Stimulated activated CD8-positive, alpha-beta memory T cell treated with anti-CD3 and anti-CD28 coated beads, Interleukin-4, amount 100 ng/mL, for 24 hours (primary cell): ENCODE data around the gene FKBP10.
"Not testable (repeated sequence)": the region's sequence is repeated elsewhere in the genome, so short reads cannot be mapped to it uniquely, and the experiment has no call there.

Experiments
- DNase-seq: peaks from one replicate; pipeline ENCODE4 v3.0.0-alpha.2; 2020; ENCODE audit warnings: low read depth

FKBP10 gene

GRCh38 chr17:41810659-41811548 lies 1.9 kb upstream of the FKBP10 start:
- DNase-seq: no peak

- DNase-seq: peak; percentile 52
Observed at GRCh38 chr17:41811549-41812380, 1.0 kb upstream of the FKBP10 start, which contains the start of gene P3H4. Gene P3H4, minus strand, starts transcription at chr17:41811949. Its CDS starts 34 bp downstream, at chr17:41811915.

- DNase-seq: no peak
Observed at GRCh38 chr17:41813152-41813680, 412 bp downstream of the FKBP10 start.

- no peak for DNase-seq
Observed at GRCh38 chr17:41813699-41814124, 908 bp downstream of the FKBP10 start.

- DNase-seq: no peak
Observed at GRCh38 chr17:41814195-41814594, 1.4 kb downstream of the FKBP10 start.

- DNase-seq: no peak
Observed at GRCh38 chr17:41816637-41817320, 4.0 kb downstream of the FKBP10 start.

- DNase-seq: no peak
Observed at GRCh38 chr17:41818024-41818423, 5.2 kb downstream of the FKBP10 start.

- DNase-seq: no peak
Observed at GRCh38 chr17:41821776-41822175, 9.0 kb downstream of the FKBP10 start.

GRCh38 chr17:41822216-41823140 lies 9.7 kb downstream of the FKBP10 start:
- DNase-seq: no peak

GRCh38 chr17:41823141-41823524 lies 10.3 kb downstream of the FKBP10 start:
- DNase-seq: no peak

GRCh38 chr17:41823580-41823979 lies 10.8 kb downstream of the FKBP10 start:
- DNase-seq: no peak

GRCh38 chr17:41824086-41824485 lies 11.3 kb downstream of the FKBP10 start:
- no peak for DNase-seq

- no peak for DNase-seq
Observed at GRCh38 chr17:41825175-41825845, 12.5 kb downstream of the FKBP10 start.

- DNase-seq: not testable (repeated sequence)
Observed at GRCh38 chr17:41829961-41830360, 17.2 kb downstream of the FKBP10 start.

- DNase-seq: no peak
Observed at GRCh38 chr17:41835214-41835799, 22.5 kb downstream of the FKBP10 start.

GRCh38 chr17:41835800-41836549 lies 23.2 kb downstream of the FKBP10 start, which contains the start of gene NT5C3B:
Gene NT5C3B, minus strand, starts transcription at chr17:41836232. Its CDS starts 39 bp downstream, at chr17:41836193.
- peak; percentile 40 for DNase-seq

GRCh38 chr17:41836550-41837196 lies 23.9 kb downstream of the FKBP10 start:
- DNase-seq: no peak

GRCh38 chr17:41837761-41838538 lies 25.1 kb downstream of the FKBP10 start, which contains the start of gene KLHL10:
Gene KLHL10, plus strand, starts transcription at chr17:41837825. Its CDS starts 108 bp downstream, at chr17:41837933.
- no peak for DNase-seq
